HG03521 (cell line): Measurements from ENCODE around the gene OPN3.

Source experiments
- ATAC-seq: cut with Tn5 transposase; IDR thresholded peaks from one replicate; pipeline ENCODE4 v1.9.1; 2021; ENCODE audit warnings: mild to moderate bottlenecking, moderate library complexity; ENCODE audit not compliant: unreplicated experiment

OPN3 gene

DNA sequence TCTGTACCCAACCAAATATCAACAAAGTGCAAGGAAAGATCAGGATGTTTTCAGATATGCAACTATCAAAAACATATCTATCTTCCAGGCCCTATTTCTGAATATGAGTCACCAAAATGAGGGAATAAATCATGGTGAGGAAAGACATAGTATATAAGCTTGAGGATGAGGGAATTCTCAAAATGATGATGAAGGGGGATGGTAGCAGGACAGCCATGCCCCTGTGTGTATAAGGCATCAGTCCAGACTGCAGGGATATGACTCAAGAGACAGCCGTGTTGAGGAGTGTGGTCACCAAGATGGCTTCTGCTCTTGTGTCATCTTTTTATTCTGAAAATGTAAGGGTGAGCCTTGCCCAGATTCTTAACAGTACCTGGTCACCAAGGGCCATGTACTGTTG, 7.5 kb upstream of the OPN3 start:
- ATAC-seq, result no peak

DNA sequence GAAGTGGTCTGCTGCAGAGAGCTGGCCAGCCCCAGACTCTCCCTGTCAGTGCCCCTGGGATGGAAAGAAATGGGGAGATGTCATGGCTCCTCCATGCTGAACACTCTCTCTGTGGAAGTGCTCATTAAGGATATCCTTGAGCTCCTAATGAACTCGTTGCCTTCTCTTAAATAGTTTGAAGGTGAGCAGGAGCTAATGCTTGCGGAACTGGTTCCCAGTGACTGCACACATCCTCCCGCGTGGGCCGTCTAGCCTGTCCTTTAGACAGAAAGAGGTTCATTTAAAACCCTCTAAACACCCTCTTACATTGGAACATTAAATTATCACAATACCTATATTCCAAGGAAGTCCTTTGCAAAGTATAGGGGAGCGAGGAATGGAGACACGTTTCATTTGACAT, 6.0 kb upstream of the OPN3 start:
- ATAC-seq, result no peak

DNA sequence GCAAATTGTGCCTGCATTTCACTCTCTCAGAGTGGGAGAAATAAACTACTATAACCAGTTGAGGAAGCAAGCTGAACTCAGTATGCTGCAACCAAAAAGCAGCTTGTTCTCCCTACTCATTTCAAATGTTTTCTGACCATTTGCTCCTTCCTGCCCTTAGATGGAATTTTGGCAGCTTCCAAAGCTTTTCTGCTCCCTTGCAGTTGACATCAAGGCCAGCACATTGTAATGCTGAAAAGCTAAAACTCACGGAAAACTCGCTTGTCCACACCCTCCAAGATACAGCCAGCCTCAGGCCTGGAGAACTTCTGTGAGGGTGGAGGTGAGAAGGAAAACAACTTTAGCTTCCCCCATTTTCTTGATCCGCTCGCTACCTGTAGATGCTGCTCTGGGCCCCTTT, 5.0 kb upstream of the OPN3 start:
- ATAC-seq, result no peak

DNA sequence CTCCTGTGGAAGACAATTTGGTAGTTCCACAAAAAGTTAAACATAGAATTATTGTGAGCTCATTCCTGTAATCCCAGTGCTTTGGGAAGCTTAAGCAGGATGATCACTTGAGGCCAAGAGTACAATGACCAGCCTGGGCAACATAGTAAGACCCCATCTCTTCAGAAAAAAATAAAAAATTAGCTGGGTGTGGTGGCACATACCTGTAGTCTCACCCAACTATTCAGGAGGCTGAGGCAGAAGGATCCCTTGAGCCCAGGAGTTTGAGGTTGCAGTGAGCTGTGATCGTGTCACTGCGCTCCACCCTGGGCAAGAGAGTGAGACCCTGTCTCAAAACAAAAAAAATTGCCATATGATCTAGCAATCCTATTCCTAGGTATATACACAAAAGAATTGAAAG, 4.1 kb upstream of the OPN3 start:
- ATAC-seq, result no peak

DNA sequence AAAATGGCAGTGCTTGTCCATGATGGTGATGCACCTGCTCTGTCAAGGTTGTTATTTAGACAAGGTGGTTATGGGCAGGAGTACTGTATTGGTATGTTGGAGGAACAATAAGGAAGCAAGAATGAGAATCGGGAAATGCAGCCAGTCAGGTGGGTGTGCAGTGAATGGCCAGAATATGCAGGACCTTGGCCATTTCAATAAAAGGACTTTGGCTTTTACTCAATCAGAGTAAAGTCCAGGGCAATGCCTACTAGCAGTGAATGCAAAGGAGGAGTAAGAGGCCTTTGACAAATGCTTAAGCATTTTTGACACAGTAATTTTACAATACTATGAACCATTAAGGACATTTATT, 2.4 kb upstream of the OPN3 start:
- ATAC-seq, result no peak

DNA sequence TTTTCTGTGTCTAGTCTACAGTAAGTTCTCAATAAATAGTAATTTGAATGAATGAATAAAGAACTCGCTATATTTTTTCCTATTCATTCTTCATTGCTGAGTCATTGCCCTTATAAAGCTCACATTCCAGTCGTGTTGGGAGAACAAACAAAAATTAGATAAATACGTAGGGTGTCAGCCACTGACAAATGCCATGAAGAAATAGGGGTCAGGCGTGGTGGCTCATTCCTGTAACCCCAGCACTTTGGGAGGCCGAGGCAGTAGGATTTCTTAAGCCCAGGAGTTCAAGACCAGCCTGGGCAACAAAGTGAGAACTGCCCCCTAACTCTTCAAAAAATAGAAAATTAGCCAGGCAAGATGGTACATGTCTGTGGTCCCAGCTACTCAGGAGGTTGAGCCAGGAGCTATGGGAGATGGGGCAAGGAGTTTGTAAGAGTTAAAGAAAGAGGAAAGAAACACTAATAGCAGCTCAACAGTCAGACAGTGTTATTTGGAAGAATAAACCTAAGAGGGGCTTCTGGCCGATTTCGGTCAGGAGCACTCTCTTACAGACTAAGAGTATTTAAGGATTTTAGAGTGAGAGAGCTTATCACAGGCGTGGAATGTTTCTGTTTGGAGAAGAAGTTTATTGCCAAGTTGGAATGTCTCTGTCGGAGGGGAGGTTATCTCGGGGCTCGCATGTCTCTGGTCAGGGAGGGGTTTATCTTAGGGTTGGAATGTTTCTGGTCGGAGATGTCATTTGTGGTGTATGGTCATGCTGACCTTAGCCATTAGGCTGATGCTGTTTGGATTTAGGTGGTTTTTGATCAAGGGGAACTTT, 1.8 kb upstream of the OPN3 start:
- ATAC-seq, result no peak

DNA sequence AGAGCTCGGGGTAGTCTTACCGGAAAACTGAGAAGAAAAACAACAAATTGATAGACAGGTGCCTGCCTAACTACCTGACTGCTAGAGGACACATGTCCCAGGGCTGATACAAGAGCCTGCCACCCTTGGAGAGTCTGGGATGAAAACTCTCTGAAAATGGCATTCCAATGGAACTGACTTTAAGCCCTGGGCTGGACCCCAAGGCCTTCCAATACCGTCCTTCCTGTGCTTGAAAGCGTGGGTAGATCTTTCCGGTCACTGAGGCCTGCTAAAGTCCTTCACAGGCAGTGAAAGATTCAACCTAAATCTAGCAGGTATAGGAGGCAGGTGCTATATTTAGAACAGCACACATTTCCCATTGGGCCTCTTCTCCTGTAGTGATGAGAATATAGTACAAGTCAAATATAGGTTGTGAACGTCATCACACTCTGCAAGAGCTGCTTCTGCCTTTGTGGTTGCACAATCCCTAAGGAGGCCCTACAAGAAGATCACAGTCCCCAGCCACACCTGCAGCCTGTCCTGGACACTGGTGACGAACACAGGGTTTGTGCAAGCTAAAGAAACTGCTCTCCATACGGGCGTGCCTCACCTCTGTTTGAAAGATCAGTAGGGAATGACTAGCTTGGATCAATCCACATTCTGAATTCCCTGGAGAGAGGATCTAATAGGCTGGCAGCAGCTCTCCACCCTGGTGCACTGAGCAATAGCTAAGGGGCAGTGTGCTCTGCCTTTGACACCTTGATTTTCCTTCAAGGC, 876 bp upstream of the OPN3 start:
- ATAC-seq, result no peak

DNA sequence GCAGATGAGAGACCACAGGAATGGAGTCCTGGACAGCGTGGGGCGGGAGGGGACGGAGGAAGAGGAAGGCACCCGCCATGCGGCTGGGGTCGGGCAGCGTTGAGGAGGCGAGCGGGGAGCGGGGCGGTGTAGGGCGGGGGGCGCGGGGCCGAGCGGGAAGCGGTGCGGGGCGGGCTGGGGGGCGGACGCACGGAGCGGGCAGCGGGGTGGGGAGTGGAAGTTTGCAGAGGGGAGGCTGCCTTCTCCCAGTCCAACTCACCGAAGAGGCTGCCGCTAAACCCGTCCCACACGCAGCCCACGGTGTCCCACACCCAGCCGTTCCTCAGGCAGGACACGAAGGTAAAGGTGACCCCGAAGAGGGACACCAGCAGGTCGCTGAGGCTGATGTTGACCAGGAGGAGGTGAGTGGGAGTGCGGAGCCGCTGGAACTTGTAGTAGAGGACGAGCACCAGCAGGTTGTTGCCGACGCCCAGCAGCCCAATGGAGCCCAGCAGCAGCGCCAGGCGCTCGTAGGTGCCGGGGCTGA, 483 bp downstream of the OPN3 start:
- peak; percentile 44 for ATAC-seq

DNA sequence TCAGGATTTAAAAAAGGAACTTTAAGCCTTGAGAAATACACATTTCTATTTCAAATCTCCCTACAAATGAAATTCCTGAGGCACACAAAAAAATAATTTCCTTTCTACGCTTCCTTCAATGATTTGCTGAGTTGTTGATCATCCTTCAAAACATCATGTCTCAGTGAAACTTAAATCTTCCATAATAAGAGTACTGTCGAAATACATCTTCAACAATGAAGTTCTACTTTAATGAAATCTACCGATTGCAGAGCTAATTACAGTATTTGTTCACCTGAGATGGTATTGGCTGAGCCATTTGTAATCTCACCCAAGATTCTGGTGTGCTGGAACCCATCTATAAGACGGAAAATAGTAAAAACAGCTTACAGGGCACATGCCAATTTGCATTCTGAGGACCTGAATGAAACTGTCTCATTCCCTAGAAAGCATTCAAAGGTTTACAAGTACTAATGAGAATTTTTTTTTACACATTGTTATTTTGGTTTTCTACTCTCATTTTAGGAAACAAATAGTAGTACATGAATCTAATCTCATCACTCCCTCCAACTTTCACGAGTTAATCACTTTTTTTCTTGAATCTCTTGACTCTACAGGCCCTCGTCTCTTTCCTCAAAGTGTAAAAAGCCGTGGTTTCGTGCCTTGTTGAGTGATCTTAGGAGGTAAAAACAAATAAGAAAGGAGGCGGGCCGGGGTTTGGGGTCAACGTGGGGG, 1.1 kb downstream of the OPN3 start:
- ATAC-seq, result no peak

DNA sequence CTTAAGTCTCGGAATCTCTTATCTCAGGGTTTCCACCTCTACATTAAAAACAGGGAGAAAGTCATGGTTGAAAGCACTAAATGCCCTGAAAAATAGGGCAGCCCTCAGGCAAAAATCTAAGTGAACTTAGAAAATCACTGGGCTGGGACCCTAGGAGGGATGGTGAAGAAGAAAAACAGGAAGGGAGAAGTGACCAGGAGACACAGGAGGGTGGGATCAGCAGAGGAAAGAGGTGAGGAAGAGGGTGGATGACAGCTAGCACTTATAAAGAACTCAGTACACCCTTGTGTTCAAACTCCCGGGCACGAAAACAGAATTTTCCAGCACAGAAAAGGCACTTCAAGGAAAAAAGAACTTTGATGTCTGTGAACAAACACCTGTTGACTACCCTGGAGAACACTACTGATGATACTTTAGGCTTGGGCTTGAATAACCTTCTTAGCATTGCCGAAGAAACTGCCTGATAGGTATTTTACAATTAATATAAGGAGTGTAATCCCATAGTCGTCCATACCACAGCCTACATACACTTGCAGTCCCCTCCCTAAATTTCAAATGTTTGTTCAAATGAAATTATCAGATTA, 2.0 kb downstream of the OPN3 start:
- ATAC-seq, result no peak

DNA sequence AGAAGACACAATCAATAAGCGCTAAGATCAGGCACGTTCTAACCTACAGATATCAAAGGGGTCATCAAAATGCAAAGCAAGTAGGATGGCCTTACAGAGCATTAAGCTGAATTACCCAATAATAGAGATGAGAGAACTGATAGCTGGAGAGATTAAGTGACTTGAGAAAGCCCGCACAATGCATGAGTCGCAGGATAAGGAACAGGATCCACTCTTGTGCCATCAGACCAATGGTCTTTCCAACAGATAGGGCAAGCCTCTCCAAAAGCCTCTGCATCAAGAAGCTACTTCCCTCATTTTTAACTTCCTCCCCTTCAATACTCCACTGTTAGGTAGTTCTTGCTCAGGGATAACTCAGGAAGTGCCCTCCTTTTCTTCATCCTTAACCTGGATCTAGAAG, 2.6 kb downstream of the OPN3 start:
- ATAC-seq, result no peak

DNA sequence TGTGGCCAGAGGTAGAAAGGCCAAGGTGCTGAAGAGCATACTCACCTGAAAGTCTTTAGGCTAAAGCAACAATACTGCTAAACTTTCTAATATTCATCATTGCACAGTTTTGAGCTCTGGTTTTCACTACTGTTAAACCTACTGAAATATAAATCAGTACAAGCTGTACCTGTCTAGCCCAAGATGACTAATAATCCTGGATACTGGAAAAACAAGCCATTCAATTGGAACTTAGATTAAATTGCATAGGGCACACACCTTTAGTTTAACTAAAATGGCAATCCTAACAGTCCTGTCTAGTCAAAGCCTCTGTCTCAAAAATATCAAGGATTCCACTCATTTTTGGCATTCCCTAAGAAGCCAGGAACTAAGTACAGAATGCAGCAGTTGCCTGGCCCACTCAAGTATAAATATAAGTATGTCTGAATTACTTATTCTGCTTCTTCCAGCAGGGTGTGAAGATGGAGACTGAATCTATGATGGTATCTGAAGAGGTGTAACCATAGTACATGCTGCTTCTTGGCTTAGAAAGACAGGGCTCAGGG, 3.1 kb downstream of the OPN3 start:
- no peak for ATAC-seq

DNA sequence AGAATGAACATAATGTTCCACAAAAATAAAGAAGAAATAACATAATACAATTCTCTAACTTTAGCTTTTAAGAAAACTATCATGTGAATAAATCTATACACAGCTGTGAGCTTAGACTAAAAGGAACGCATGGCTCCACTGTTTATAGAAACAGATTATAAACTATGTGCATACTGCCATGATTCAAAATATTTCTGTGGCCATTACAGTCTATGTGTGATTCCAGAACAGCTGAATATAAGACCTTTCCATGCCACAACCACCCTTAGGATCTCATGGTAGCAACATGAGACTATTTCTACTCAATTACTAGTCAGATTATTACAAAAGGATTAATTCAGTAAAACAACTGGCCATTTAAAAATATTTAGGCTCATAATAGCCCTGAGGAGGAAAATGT, 3.9 kb downstream of the OPN3 start:
- ATAC-seq, result no peak

DNA sequence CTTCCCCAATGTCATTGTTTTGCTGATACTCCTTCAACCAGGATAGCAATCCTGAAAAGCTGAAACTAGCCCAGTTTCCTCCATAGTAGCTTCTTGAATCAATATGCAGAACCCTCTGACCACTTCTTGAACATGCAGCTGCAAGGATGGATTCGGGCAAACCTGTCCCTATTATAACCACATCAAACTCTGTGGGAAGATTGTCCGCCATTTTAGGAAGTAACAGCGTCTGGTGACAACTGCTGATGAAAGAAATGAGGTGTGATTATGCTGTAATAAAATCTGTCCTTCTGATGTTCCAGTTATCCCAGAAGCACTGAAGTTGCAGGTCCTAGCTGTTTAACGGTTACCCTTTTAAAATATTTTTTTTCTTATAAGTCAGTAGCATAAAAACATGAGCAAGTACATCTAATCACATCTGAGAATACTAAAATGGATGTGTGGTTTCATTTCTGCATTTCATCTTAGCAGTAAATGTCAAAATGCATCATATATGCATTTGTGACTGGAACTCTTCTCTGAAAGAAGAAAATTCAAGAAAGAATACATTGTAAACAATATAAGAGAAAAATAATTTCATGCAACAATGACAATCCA, 4.5 kb downstream of the OPN3 start:
- ATAC-seq, result no peak

DNA sequence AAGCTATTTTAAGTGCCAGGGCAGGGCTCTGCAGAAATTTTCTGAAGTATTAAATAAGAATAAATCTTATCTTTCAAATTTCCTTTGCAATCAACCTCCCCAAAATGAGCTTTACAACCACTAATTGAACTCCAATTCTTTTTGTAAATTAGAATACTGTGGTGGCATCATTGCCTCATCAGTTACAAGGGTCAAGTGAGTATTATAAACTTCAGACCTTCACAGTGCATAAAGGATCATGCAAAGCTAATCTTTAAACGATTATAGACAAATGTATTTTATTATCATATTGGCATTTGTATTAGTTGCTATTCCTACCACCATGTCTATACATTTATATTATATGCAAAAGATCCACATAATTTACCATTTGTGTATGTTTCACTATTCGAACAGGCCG, 7.2 kb downstream of the OPN3 start:
- ATAC-seq, result no peak

DNA sequence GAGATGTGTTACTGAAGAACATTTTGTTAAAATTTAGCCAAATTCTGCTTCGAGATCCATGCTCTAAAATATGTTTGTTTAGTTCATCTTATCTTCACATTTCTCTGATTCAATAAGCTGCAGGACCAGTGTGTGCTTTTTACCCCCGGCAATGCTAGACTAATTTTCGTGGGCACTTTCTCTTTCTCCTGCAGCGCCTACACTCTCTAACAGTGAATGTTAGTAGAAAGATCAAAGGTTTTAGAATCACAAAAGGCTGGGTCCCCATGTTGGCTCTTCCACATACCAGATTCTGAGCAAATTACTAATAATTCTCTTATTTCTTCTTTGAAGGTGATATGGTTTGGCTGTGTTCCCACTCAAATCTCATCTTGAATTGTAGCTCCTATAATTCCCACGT, 8.5 kb downstream of the OPN3 start:
- ATAC-seq, result no peak

DNA sequence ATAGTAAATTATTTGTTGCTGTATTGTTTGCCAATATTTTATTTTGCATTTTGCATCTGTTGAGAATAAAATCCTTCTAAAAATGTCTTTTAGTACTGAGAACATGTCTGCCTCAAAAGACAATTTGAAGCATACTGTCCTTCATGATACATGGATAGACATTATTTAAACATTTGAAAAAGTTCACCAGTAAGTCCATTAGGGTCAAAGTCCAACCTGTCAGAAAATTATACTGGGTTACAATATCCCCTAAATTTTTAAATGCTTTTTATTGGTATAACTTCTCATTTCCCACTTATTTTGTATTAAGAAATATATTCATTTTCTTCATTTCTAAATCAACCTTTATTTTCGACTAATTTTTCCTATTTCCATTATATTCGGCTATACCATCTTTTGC, 9.3 kb downstream of the OPN3 start:
- no peak for ATAC-seq

DNA sequence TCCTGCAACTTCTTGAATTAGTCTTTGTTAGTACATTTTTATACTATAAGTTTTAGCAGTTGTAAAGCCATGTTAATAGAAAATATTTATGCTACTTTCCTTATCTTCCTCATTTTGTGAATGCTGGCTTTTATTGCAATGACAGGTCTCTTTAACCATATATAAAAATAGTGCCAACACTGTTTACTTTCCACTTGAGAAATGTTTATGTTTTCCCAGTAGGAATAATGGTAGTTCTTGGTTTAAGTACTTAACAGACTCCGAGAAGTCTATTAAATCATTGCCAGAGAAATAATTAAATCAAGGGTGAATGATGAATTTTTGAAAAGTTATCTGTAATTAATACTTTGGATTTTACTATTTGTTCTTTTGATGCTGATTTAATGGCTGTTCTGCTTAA, 9.7 kb downstream of the OPN3 start:
- ATAC-seq, result no peak

DNA sequence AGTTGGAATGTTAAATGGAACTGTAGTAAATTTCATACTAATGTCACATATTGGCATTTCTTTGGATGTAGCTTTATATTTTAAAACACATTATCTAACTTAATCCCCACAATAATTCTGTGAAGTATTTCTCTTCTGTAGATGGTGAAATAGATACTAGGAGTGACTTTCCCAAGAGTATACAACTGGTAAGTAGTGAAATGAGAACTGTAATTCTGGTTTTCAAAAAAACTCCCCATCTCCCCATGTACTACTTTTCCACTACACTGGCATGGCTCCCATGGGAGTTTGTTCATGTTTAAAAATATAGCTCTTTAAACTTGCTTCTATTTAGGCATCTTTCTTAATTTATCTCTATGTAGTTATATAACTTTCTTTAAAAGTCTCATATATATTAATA, 10.2 kb downstream of the OPN3 start:
- no peak for ATAC-seq

DNA sequence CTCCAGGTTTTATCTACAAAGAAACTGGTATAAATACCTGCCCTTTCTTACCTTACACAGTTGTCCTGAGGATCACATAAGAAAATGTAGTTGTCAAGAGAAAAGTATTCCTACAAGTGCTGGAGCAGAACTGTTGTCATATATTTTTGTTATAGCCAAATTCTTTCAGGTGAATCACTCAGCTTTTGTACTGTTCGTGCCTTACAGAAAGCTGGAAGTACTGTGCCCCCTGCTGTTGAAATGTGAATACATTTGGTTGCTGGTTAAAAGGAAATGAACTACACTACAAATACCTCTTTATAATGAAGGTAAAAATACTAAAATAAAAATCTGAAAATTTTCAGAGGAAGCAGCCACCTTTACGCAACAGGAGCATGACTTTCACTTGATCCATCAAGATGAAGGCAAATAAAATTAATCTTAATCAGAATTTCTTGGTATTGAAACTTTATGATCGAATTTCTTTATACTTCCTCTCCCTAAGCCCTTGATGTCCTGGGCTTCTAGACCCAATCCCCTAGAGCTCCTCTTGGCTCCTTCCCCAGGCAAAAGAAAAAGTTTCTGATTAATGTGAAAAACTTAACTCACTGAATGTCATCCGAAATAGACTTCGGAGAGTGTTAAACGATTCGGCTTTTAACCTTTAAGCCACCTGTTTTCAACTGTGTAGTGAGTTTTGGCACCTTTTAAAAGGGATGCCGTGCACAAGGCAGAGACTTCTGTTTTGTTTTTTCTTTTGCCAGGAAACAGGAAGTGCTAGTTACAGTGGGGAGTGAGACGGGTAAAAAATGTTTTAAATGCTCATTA, 12.5 kb downstream of the OPN3 start:
- ATAC-seq, result peak; percentile 79
